Measurements from ENCODE around the gene C4orf50.

DNA sequence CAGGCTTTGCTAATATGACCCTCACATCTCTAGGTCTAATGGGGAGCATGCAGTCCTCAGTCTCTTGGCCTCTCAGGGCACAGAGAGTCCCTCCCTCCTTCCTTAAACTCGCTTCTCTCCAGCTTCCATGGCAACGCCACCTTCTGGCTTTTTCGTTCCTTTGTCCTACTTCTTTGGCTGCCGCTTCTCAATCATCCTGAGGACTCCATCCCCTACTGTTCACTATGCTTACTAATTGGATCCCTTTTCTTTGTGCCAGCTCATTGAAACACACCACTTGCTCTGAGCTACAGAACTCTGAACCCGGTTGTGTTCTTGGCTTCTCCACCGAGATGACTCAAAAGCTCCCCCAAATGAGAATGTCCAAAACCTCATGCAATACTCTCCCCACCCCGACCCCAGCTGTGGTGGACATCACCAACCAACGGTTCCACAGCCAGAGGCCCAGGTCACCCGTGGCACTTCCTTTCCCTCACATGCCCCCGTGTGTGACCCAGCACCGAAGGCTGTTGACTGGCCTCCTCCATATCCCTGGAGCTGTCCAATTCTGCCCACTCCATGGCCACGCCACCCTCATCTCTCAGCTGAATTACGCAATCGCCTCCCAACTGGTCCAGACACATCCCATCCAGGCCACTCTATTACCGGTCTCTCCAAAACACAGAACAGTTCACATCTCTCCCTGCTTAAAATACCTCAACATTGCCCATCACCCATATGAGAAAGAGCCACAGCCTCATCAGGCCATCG, 160.0 kb downstream of the C4orf50 start:
- TF ChIP-seq BACH2 (CRISPR knock-in tag; IDR thresholded peaks at IDR 0.05; ENCODE audit: borderline replicate concordance) (no peak), RARB (CRISPR knock-in tag; IDR thresholded peaks at IDR 0.05) (no peak), ZC3H10 (CRISPR knock-in tag; IDR thresholded peaks at IDR 0.05) (no peak), ESRRG (CRISPR knock-in tag; IDR thresholded peaks at IDR 0.05) (no peak), CSDC2 (CRISPR knock-in tag; IDR thresholded peaks at IDR 0.05) (no peak), ZFP3 (CRISPR knock-in tag; IDR thresholded peaks at IDR 0.05) (no peak), ZFP30 (CRISPR knock-in tag; IDR thresholded peaks at IDR 0.05) (no peak)
- TF ChIP-seq, protein P1, sequence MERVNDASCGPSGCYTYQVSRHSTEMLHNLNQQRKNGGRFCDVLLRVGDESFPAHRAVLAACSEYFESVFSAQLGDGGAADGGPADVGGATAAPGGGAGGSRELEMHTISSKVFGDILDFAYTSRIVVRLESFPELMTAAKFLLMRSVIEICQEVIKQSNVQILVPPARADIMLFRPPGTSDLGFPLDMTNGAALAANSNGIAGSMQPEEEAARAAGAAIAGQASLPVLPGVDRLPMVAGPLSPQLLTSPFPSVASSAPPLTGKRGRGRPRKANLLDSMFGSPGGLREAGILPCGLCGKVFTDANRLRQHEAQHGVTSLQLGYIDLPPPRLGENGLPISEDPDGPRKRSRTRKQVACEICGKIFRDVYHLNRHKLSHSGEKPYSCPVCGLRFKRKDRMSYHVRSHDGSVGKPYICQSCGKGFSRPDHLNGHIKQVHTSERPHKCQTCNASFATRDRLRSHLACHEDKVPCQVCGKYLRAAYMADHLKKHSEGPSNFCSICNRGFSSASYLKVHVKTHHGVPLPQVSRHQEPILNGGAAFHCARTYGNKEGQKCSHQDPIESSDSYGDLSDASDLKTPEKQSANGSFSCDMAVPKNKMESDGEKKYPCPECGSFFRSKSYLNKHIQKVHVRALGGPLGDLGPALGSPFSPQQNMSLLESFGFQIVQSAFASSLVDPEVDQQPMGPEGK (CRISPR knock-in tag; IDR thresholded peaks at IDR 0.05; ENCODE audit: borderline replicate concordance) = no peak
- TF ChIP-seq, protein P2, sequence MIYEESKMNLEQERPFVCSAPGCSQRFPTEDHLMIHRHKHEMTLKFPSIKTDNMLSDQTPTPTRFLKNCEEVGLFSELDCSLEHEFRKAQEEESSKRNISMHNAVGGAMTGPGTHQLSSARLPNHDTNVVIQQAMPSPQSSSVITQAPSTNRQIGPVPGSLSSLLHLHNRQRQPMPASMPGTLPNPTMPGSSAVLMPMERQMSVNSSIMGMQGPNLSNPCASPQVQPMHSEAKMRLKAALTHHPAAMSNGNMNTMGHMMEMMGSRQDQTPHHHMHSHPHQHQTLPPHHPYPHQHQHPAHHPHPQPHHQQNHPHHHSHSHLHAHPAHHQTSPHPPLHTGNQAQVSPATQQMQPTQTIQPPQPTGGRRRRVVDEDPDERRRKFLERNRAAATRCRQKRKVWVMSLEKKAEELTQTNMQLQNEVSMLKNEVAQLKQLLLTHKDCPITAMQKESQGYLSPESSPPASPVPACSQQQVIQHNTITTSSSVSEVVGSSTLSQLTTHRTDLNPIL (CRISPR knock-in tag; IDR thresholded peaks at IDR 0.05; ENCODE audit: low read depth) = no peak
- TF ChIP-seq, protein P3, sequence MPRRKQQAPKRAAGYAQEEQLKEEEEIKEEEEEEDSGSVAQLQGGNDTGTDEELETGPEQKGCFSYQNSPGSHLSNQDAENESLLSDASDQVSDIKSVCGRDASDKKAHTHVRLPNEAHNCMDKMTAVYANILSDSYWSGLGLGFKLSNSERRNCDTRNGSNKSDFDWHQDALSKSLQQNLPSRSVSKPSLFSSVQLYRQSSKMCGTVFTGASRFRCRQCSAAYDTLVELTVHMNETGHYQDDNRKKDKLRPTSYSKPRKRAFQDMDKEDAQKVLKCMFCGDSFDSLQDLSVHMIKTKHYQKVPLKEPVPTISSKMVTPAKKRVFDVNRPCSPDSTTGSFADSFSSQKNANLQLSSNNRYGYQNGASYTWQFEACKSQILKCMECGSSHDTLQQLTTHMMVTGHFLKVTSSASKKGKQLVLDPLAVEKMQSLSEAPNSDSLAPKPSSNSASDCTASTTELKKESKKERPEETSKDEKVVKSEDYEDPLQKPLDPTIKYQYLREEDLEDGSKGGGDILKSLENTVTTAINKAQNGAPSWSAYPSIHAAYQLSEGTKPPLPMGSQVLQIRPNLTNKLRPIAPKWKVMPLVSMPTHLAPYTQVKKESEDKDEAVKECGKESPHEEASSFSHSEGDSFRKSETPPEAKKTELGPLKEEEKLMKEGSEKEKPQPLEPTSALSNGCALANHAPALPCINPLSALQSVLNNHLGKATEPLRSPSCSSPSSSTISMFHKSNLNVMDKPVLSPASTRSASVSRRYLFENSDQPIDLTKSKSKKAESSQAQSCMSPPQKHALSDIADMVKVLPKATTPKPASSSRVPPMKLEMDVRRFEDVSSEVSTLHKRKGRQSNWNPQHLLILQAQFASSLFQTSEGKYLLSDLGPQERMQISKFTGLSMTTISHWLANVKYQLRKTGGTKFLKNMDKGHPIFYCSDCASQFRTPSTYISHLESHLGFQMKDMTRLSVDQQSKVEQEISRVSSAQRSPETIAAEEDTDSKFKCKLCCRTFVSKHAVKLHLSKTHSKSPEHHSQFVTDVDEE (CRISPR knock-in tag; IDR thresholded peaks at IDR 0.05) = no peak

Measured in SK-N-SH treated with all-trans-retinoic acid at 6 μM for 48 hours (cell line).